Colonic mucosa (tissue), 4 donors: ENCODE measurements around the gene CENPF. TPM values are rescaled to one million over a fixed set of nuclear protein-coding genes. Genes with fewer than 3 reads are reported as not detected.
A peak's percentile ranks its signal among the peaks of the same experiment; 100 is the strongest.
"Not testable (repeated sequence)": the region's sequence is repeated elsewhere in the genome, so short reads cannot be mapped to it uniquely, and the experiment has no call there.

ENCODE experiments used
- DNase-seq: peaks from one replicate; pipeline ENCODE4 v3.0.0-alpha.2; 2020
- H3K27ac ChIP-seq: fragments of 200-600 bp; one replicate; pipeline ENCODE4 v1.8.0; 2021
- H3K27me3 ChIP-seq: fragments of 200-600 bp; one replicate; pipeline ENCODE4 v1.8.0; 2021
- H3K36me3 ChIP-seq: fragments of 200-600 bp; one replicate; pipeline ENCODE4 v1.8.0; 2021
- H3K4me1 ChIP-seq: fragments of 200-600 bp; one replicate; pipeline ENCODE4 v1.8.0; 2021; ENCODE audit warnings: mild to moderate bottlenecking
- H3K4me3 ChIP-seq: fragments of 200-600 bp; one replicate; pipeline ENCODE4 v1.8.0; 2021
- H3K9ac ChIP-seq, 2 donors: one replicate each; pipeline ENCODE4 v1.7.0; 2013; ENCODE audit warnings: control low read depth in 2 of 2, low read depth in 2 of 2, low read length in 2 of 2
- H3K9me3 ChIP-seq: fragments of 200-600 bp; one replicate; pipeline ENCODE4 v1.8.0; 2021
- intact Hi-C: fragments of 100-400 bp; cut with DNase I; formaldehyde crosslinking; loops from one replicate; pipeline ENCODE4 v1.14.1; 2022
- total RNA-seq, 2 donors: library from RNA; stranded (reverse); fragmentation: NEBNext Ultra II Directional in 1 of 2; extraction: Animal tissue kit (Norgen Biotek cat#: 25700) in 1 of 2; gene quantifications; one replicate each; pipeline ENCODE4 v1.2.1, GENCODE V29; 2021
- TF ChIP-seq, protein P1 (sequence below): fragments of 200-600 bp; IDR thresholded peaks from one replicate; pipeline ENCODE4 v1.8.0; 2022; ENCODE audit warnings: antibody characterized with exemption, mild to moderate bottlenecking
- donor health status: healthy.
- donor health status: DM: no; HTN: no; CAD: no.
- donor health status: DM: no; HTN: no; CAD: no.

The CENPF gene
- total RNA-seq, 2 donors from 2014 or later = 21.2 to 67.9 TPM

DNA sequence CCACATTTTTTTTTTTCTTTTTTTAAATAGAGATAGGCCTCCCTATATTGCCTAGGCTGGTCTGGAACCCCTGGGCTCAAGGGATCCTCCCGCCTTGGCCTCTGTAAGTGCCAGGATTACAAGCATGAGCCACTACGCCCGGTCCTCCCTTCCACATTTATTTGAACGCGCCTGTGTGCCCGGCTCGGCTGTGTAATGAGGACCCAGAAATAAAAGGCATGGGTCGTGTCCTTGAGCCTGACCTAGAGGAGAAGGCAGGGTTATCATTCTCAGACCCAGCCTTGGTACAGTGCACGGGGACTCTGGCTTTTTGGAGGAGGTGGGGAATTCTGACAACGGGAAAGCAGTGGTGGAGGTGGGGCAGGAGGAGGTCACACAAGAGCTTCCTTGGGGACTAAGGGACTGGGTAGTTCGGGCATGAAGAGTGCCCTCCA is 841 bp downstream of the CENPF start:
- DNase-seq = peak; percentile 25
- no peaks in the 10 kb centered on the region for H3K9me3 ChIP-seq
- TF ChIP-seq, protein P1, sequence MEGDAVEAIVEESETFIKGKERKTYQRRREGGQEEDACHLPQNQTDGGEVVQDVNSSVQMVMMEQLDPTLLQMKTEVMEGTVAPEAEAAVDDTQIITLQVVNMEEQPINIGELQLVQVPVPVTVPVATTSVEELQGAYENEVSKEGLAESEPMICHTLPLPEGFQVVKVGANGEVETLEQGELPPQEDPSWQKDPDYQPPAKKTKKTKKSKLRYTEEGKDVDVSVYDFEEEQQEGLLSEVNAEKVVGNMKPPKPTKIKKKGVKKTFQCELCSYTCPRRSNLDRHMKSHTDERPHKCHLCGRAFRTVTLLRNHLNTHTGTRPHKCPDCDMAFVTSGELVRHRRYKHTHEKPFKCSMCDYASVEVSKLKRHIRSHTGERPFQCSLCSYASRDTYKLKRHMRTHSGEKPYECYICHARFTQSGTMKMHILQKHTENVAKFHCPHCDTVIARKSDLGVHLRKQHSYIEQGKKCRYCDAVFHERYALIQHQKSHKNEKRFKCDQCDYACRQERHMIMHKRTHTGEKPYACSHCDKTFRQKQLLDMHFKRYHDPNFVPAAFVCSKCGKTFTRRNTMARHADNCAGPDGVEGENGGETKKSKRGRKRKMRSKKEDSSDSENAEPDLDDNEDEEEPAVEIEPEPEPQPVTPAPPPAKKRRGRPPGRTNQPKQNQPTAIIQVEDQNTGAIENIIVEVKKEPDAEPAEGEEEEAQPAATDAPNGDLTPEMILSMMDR = no peak
- peak overlapping the region in 1 of 2 donors; percentile 46 for H3K9ac ChIP-seq
- H3K4me1 ChIP-seq = no peaks in the 10 kb centered on the region
- peak overlapping the region; percentile 88 for H3K4me3 ChIP-seq
- no peaks in the 10 kb centered on the region for H3K36me3 ChIP-seq
- intact Hi-C loops = no loop called here
- no peak overlapping the region for H3K27ac ChIP-seq
- H3K27me3 ChIP-seq = no peaks in the 10 kb centered on the region

- Histone ChIP-seq H3K4me1 (no peaks in the 10 kb centered on the region), H3K27ac (no peak overlapping the region), H3K4me3 (no peak overlapping the region), H3K9ac (no peak overlapping the region), H3K9me3 (no peaks in the 10 kb centered on the region), H3K27me3 (no peaks in the 10 kb centered on the region), H3K36me3 (no peaks in the 10 kb centered on the region)
- no peak for DNase-seq
- TF ChIP-seq, protein P1 = no peak
- intact Hi-C loops = no loop called here
Measured at GRCh38 chr1:214604523-214604922, 1.5 kb downstream of the CENPF start.

DNA sequence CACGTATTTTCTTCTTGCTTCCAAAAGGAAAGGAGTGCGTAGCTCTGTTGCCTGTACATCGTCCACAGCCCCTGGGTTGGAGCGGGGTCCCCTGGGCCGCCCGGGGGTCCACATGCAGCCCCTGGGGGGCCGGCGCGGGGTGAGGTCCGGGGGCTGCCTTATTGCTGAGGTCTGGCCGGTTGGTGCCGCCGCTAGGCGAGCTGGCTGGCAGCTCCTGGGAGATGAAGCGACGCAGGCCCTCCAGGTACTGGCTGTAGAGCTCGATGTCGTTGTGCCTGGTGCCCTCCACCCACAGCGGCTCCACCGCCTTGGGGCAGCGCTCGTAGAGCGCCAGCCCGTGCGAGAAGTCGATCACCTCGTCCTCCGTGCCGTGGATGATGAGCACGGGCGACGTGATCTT is 2.5 kb downstream of the CENPF start:
- H3K36me3 ChIP-seq, H3K4me3 ChIP-seq, DNase-seq, H3K27me3 ChIP-seq, H3K4me1 ChIP-seq, intact Hi-C loops, H3K9me3 ChIP-seq, H3K27ac ChIP-seq, H3K9ac ChIP-seq: not testable (repeated sequence)

DNA sequence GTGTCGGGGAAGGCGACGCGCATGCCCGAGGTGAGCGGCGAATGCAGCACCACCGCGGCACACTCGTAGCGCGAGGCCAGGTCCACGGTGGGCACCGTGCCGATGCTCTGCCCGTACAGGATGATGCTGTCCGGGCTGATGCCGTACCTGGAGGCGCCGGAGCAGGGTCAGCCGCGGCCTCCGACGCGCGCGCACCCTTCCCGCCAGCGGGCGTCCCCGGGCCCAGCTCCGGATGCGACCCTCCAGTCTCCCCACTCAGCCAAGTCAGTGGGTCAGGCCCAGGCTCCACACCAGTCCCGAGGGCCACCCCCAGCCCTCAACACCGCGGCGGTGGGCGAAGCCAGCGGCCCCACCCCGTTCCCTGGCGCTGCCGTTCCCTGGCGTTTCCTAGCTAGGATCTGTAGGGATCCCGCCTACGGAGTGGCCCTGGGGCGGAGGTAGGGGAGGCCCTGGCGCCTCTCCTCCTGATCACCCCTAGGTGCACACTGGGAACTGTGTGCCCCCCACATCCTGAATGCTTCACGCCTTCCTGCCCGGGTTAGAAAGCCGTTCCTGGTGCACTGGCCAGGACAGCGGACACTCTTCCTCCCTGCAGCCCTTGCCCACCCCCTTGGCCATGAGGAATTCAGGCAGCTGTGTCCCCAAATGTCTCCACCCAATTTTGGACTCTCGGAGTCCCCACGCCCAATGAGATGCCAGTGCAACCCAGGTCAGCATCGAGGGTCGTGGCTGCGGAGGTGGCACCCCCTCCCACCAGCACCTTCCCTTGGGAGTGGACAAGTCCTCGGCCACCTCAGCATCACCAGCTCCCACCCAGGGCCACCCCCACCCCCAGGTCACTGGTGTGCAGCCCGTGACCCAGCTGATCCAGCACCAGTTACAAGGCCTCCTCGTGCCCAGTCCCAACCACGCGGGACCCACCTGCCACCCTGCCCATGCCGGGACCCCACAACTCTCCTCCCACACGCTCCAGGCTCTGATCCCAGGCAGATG is 3.2 kb downstream of the CENPF start:
- H3K9me3 ChIP-seq, H3K36me3 ChIP-seq, H3K4me3 ChIP-seq, H3K4me1 ChIP-seq, H3K27ac ChIP-seq, H3K9ac ChIP-seq, intact Hi-C loops, H3K27me3 ChIP-seq, DNase-seq: not testable (repeated sequence)

DNA sequence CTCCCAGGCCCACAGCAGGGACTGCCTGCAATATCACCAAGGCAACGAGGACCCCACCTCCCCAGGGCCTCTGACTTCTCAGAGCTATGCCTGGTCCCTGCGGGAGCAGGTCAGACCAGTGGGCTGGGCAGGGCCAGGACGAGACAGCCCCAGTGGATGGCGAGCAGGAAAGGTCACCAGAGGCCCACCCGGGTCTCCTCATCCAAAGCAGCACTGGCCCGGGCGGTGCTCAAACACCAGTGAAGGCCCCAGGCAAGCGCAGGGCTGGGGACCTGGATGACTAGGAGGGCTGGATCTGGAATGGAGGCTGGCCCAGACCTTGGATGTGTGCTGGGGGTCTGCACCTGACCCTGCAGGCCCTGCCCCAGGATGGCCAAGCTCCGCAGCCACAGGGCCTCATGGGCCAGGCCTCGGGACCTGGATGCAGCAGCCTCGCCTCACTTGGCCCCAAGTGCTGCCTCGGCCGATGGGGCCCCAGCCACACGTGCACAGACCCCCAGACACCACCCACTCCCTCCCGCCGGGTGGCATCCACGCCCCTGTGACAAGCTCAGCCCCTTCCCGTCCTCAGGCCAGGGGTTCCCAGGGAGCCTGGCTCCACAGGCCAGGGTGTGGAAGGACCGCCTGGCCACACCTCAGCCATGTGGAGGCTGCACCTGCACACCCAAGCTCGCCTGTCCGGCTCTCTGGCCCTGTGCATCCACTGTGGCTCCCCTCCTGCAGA is 4.7 kb downstream of the CENPF start:
- H3K9ac ChIP-seq, H3K9me3 ChIP-seq, H3K4me3 ChIP-seq, H3K27ac ChIP-seq, H3K4me1 ChIP-seq, DNase-seq, H3K36me3 ChIP-seq, H3K27me3 ChIP-seq, intact Hi-C loops: not testable (repeated sequence)

- H3K27me3 ChIP-seq, intact Hi-C loops, H3K27ac ChIP-seq, H3K4me3 ChIP-seq, DNase-seq, H3K9ac ChIP-seq, H3K4me1 ChIP-seq, H3K9me3 ChIP-seq, H3K36me3 ChIP-seq: not testable (repeated sequence)
Measured at GRCh38 chr1:214608216-214608783, 5.3 kb downstream of the CENPF start.

GRCh38 chr1:214608817-214609216 is 5.8 kb downstream of the CENPF start:
- H3K36me3 ChIP-seq, intact Hi-C loops, H3K27ac ChIP-seq, H3K9me3 ChIP-seq, H3K4me3 ChIP-seq, H3K4me1 ChIP-seq, H3K9ac ChIP-seq, H3K27me3 ChIP-seq, DNase-seq: not testable (repeated sequence)
